ENCODE data around the gene SYP. TPM values are rescaled to one million over a fixed set of nuclear protein-coding genes. Genes with fewer than 3 reads are reported as not detected.
A peak's percentile ranks its signal among the peaks of the same experiment; 100 is the strongest.
"Not testable (repeated sequence)": the region's sequence is repeated elsewhere in the genome, so short reads cannot be mapped to it uniquely, and the experiment has no call there.

The SYP gene
- total RNA-seq, 4 donors from 2014 or later = 1.1 to 7.6 (median 5.0) TPM

DNA sequence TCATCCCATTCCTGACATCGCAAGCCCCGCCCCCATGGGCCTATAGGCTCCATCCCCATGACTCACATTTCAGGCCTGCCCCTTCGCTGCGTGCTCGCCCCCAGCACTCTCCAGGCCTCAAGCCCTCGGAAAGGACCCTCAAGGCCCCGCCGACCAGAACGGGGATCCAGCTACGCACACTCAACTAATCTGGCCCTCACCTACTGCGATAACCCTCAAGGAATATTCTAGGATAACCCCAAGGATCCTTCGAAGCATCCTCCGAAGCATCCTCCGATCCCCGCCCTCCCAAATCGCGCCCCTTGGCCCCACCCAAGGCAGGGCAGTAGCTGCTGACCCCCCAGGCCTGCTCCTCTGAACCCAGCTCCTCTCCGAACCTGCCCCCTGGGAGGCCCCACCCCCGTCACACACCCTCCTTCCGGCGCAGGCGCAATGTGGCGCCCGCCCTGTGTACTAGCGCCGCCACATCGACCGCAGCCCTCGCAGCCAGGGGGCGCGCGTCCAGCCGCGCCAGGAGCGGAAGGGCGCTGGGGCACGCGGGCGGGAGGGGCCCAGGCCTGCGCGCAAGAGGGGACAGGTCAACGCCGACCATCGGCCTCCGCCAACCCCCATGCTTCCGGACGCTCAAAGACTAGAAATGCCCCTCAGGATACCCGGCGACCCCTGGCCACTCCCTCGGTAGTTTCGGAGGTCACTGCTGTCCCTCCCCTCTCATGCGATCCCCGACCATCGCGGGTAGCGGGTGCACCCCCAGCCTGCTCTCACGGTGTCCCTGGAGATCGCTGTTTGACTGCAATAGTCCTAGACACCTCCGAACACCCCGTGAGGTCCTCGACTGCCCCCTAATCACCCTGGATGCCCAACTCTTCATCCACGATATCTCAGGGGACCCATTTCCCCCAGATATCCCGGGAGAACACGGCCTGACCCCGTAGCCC lies 43.8 kb downstream of the SYP start:
- Histone ChIP-seq H3K27ac (peak overlapping the region; percentile 88 to 98 (median 98)), H3K27me3 (no peaks in the 10 kb centered on the region), H3K36me3 (no peaks in the 10 kb centered on the region), H3K9me3 (no peaks in the 10 kb centered on the region), H3K4me3 (peak overlapping the region; percentile 29 to 58 (median 36)), H3K4me1 (peaks cover 0 to 7% (median 1%) of the 10 kb centered on the region in 4 donors)
- intact Hi-C loops (cut with DNase I; ENCODE audit: low total_unique reads) = no loop called here
- DNase-seq = peak; percentile 92
- WGBS, 2 donors (ENCODE audit: low coverage in 1 of 2) = 55% methylated on average over 63 of the region's 65 CpGs; no CpG with 5 or more reads in 1 of the 2 donors
- TF ChIP-seq EP300 (IDR thresholded peaks at IDR 0.05; ENCODE audit: low read depth) (no peak), POLR2AphosphoS5 (IDR thresholded peaks at IDR 0.05) (peak in 2 of 3 donors; percentile 41 to 50), CTCF (IDR thresholded peaks at IDR 0.05) (peak; percentile 56 to 92 (median 70)), POLR2A (IDR thresholded peaks at IDR 0.05) (peak; percentile 70)
- in situ Hi-C loops (cut with MboI; ENCODE audit: low pct_ligation_motif_present in 1 of 4, low pct_unique_long_range_greater_than_20kb in 1 of 4, low sequenced_read_pairs in 3 of 4) = no loop called here

DNA sequence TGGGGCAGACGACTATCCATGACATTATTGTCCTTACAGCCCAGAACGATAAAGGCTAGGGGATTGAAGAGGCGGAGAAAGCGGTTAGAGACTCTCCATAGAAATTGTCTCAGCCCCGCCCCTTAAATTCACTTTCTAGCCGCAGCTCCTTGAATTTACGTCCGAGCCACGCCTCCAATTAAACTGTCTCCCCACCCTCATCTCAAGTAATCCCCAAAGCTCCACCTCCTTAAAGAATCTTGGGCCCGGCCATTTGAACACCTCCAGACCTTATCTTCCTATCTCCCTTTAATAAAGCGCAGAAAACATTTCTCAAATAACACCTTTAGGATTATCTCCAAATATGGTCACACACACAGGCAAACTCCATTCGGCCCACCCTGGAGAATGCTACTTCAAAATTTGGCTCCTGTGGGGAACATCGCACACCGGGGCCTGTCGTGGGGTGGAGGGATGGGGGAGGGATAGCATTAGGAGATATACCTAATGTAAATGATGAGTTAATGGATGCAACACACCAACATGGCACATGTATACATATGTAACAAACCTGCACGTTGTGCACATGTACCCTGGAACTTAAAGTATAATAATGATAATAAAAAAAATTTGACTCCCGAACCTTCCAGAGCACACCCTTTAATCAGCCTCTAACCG lies 44.6 kb downstream of the SYP start:
- peak; percentile 26 for TF ChIP-seq POLR2A (IDR thresholded peaks at IDR 0.05)
- TF ChIP-seq EP300 (IDR thresholded peaks at IDR 0.05; ENCODE audit: low read depth) = no peak
- Histone ChIP-seq H3K36me3 (no peaks in the 10 kb centered on the region), H3K4me3 (peak overlapping the region in 3 of 4 donors; percentile 31 to 58 (median 40)), H3K9me3 (no peaks in the 10 kb centered on the region), H3K27ac (peak overlapping the region; percentile 88 to 98 (median 98)), H3K27me3 (no peaks in the 10 kb centered on the region), H3K4me1 (peaks cover 0 to 7% (median 1%) of the 10 kb centered on the region in 4 donors)
- WGBS, 2 donors (ENCODE audit: low coverage in 1 of 2) = 0 to 52% methylated on average over 5 to 18 of the region's 18 CpGs
- DNase-seq = peak; percentile 73
- in situ Hi-C loops (cut with MboI; ENCODE audit: low pct_ligation_motif_present in 1 of 4, low pct_unique_long_range_greater_than_20kb in 1 of 4, low sequenced_read_pairs in 3 of 4) = no loop called here
- intact Hi-C loops (cut with DNase I; ENCODE audit: low total_unique reads) = no loop called here

DNA sequence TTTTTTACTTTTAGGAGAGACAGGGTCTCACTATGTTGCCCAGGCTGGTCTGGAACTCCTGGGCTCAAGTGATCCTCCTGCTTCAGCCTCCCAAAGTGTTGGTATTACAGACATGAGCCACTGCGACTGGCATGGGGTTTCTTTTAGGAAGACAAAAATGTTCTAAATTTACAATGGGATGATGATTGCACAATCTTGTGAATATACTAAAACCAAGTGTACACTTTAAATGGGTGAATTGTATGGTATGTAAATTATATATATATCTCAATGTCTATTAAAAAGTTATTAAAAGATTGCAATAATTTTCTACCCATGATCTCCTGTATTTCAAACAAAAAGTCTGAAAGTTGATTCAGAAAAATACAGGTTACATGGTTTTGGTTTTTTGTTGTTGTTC lies 46.5 kb downstream of the SYP start:
- Histone ChIP-seq H3K4me1 (peaks cover 0 to 8% (median 1%) of the 10 kb centered on the region in 4 donors), H3K9me3 (no peaks in the 10 kb centered on the region), H3K36me3 (no peaks in the 10 kb centered on the region), H3K27me3 (no peaks in the 10 kb centered on the region), H3K27ac (no peak overlapping the region), H3K4me3 (no peak overlapping the region)
- WGBS, 2 donors (ENCODE audit: low coverage in 1 of 2) = 79% methylated on average over 1 of the region's 1 CpG; no CpG with 5 or more reads in 1 of the 2 donors
- intact Hi-C loops (cut with DNase I; ENCODE audit: low total_unique reads) (no loop called here), in situ Hi-C loops (cut with MboI; ENCODE audit: low pct_ligation_motif_present in 1 of 4, low pct_unique_long_range_greater_than_20kb in 1 of 4, low sequenced_read_pairs in 3 of 4) (no loop called here)
- DNase-seq = no peak
- no peak for TF ChIP-seq POLR2A (IDR thresholded peaks at IDR 0.05)
- no peak for TF ChIP-seq EP300 (IDR thresholded peaks at IDR 0.05; ENCODE audit: low read depth)
- TF ChIP-seq CTCF (IDR thresholded peaks at IDR 0.05) = no peak
- TF ChIP-seq POLR2AphosphoS5 (IDR thresholded peaks at IDR 0.05) = no peak

DNA sequence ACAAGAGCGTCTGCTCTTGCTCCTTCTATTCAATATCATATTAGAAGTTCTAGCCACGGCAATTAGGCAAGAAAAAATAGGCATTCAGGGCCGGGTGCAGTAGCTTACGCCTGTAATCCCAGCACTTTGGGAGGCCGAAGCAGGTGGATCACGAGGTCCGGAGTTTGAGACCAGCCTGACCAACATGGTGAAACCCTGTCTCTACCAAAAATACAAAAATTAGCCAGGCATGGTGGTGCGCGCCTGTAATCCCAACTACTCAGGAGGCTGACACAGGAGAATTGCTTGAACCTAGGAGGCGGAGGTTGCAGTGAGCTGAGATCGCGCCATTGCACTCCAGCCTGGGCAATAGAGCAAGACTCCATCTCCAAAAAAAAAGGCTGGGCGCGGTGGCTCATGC lies 50.7 kb downstream of the SYP start:
- DNase-seq; H3K4me3 ChIP-seq; H3K9me3 ChIP-seq; H3K36me3 ChIP-seq; H3K27me3 ChIP-seq; intact Hi-C loops (cut with DNase I; ENCODE audit: low total_unique reads); H3K4me1 ChIP-seq; in situ Hi-C loops (cut with MboI; ENCODE audit: low pct_ligation_motif_present in 1 of 4, low pct_unique_long_range_greater_than_20kb in 1 of 4, low sequenced_read_pairs in 3 of 4): not testable (repeated sequence)
- H3K27ac ChIP-seq = peak overlapping the region; percentile 58 to 80 (median 68)
- WGBS, 2 donors (ENCODE audit: low coverage in 1 of 2) = 88% methylated on average over 14 of the region's 14 CpGs; no CpG with 5 or more reads in 1 of the 2 donors
